ENCODE results near the gene NTRK2.

NTRK2 gene

GRCh38 chr9:85045271-85045670 lies 375.7 kb downstream of the NTRK2 start:
- Histone ChIP-seq H3K36me3 (replicated peaks) (no peaks in the 10 kb centered on the region), H3K4me3 (ENCODE audit: low read depth, low read length) (no peak overlapping the region), H3K27ac (no peak overlapping the region), H3K27me3 (replicated peaks) (no peaks in the 10 kb centered on the region)
- in situ Hi-C loops (cut with HindIII; ENCODE audit: low pct_ligation_motif_present, low sequenced_read_pairs), result no loop called here
- no peak for TF ChIP-seq CTCF (IDR thresholded peaks at IDR 0.05; ENCODE audit: low read depth, low read length, missing control alignments)
- no peak for DNase-seq

- no peak for TF ChIP-seq CTCF (IDR thresholded peaks at IDR 0.05; ENCODE audit: low read depth, low read length, missing control alignments)
- Histone ChIP-seq H3K27me3 (replicated peaks) (no peaks in the 10 kb centered on the region), H3K4me3 (ENCODE audit: low read depth, low read length) (no peak overlapping the region), H3K36me3 (replicated peaks) (no peaks in the 10 kb centered on the region), H3K27ac (no peak overlapping the region)
- no peak for DNase-seq
- in situ Hi-C loops (cut with HindIII; ENCODE audit: low pct_ligation_motif_present, low sequenced_read_pairs), result no loop called here
These were observed 376.9 kb downstream of the NTRK2 start for GRCh38 chr9:85046475-85046874.

- H3K27me3 ChIP-seq (replicated peaks), result no peaks in the 10 kb centered on the region
- no peak for TF ChIP-seq CTCF (IDR thresholded peaks at IDR 0.05; ENCODE audit: low read depth, low read length, missing control alignments)
- in situ Hi-C loops (cut with HindIII; ENCODE audit: low pct_ligation_motif_present, low sequenced_read_pairs), result no loop called here
- H3K4me3 ChIP-seq (ENCODE audit: low read depth, low read length), result no peak overlapping the region
- no peak for DNase-seq
- no peak overlapping the region for H3K27ac ChIP-seq
- H3K36me3 ChIP-seq (replicated peaks), result no peaks in the 10 kb centered on the region
These were observed 383.8 kb downstream of the NTRK2 start for GRCh38 chr9:85053206-85053786.

- DNase-seq, result no peak
- Histone ChIP-seq H3K36me3 (replicated peaks) (no peaks in the 10 kb centered on the region), H3K27ac (no peak overlapping the region), H3K27me3 (replicated peaks) (no peaks in the 10 kb centered on the region), H3K4me3 (ENCODE audit: low read depth, low read length) (no peak overlapping the region)
- in situ Hi-C loops (cut with HindIII; ENCODE audit: low pct_ligation_motif_present, low sequenced_read_pairs), result no loop called here
- TF ChIP-seq CTCF (IDR thresholded peaks at IDR 0.05; ENCODE audit: low read depth, low read length, missing control alignments), result no peak
These were observed 384.5 kb downstream of the NTRK2 start for GRCh38 chr9:85054017-85054416.

GRCh38 chr9:85055506-85056202 lies 386.1 kb downstream of the NTRK2 start:
- Histone ChIP-seq H3K27me3 (replicated peaks) (no peaks in the 10 kb centered on the region), H3K27ac (no peak overlapping the region), H3K4me3 (ENCODE audit: low read depth, low read length) (no peak overlapping the region), H3K36me3 (replicated peaks) (no peaks in the 10 kb centered on the region)
- DNase-seq, result no peak
- in situ Hi-C loops (cut with HindIII; ENCODE audit: low pct_ligation_motif_present, low sequenced_read_pairs), result no loop called here
- no peak for TF ChIP-seq CTCF (IDR thresholded peaks at IDR 0.05; ENCODE audit: low read depth, low read length, missing control alignments)

- no peak for DNase-seq
- in situ Hi-C loops (cut with HindIII; ENCODE audit: low pct_ligation_motif_present, low sequenced_read_pairs), result no loop called here
- no peak overlapping the region for H3K27ac ChIP-seq
- no peak overlapping the region for H3K4me3 ChIP-seq (ENCODE audit: low read depth, low read length)
- H3K27me3 ChIP-seq (replicated peaks), result no peaks in the 10 kb centered on the region
- no peaks in the 10 kb centered on the region for H3K36me3 ChIP-seq (replicated peaks)
- no peak for TF ChIP-seq CTCF (IDR thresholded peaks at IDR 0.05; ENCODE audit: low read depth, low read length, missing control alignments)
These were observed 386.7 kb downstream of the NTRK2 start for GRCh38 chr9:85056203-85056572.
